OCI-M2 (cell line): Measurements from ENCODE around the gene TCERG1L.

Source experiments
- DNase-seq: peaks from one replicate; lab custom pipeline; 2025; ENCODE audit not compliant: unreplicated experiment; lab: John Stamatoyannopoulos, UW

TCERG1L gene

DNA sequence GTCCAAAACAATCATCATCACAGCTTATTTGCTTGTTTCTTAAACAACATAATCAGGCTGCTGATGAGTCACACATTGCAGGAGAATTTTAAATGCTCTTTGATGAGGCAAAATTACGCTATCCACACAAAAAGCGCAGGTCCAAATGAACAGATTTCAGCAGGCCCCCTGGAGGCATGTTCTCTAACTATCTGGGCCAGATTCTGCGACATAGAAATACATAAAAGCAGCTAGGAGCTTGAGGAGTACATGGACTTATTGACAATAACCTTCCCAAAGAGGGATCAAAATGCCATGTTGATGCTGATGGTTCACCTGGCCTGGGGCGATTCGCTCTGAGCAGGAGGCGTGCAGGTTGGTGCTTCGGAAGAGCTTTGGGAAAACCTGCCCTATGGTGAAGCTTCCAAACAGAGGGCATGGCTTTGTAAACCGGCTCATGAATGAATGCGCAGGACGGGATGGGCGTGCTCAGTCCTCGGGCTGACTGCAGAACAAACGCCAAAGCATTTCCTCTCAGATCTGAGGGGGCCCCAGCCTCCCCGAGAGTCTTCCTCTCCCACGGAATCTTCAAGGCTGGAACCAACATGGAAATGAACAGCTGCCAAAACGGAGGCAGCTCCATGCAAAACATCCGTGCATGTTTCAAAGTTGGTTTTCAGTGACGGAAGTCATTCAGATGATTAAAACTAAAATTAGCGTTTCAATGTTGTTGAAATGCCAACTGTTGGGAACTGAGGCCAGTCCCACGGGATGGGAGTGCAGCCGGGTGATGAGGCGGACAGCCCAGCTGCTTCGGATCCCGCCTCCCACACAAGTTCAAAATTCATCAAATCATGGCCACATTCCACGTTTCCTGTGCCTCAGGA lies 179.6 kb downstream of the TCERG1L start:
- no peak for DNase-seq

DNA sequence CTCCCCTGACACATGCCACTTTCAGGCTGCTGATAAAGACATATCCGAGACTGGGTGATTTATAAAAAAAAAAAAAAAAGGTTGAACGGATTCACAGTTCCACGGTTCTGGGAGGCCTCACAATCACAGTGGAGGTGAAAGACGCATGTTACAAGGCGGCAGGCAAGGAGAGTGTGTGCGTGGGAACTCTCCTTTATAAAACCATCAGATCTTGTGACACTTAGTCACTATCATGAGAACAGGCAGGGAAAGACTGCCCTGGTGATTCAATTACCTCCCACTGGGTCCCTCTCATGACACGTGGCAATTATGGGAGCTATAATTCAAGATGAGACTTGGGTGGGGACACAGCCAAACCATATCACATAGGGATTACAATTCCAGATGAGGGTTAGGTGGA lies 181.5 kb downstream of the TCERG1L start:
- no peak for DNase-seq

DNA sequence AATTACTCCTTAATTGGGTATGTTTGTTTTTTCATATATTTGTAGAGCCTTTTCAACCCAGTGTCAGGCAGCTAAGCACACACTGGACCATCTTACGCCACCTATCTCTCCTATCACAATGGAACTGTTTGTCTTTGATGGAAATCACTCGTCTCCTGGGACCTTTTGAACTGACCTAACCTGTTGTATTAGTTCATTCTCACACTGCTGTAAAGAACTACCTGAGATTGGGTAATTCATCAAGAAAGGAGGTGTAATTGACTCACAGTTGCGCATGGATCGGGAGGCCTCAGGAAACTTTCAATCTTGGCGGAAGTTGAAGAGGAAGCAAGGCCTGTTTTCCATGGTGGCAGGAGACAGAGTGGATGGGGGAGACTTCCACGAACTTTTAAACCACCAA lies 182.0 kb downstream of the TCERG1L start:
- DNase-seq = no peak

DNA sequence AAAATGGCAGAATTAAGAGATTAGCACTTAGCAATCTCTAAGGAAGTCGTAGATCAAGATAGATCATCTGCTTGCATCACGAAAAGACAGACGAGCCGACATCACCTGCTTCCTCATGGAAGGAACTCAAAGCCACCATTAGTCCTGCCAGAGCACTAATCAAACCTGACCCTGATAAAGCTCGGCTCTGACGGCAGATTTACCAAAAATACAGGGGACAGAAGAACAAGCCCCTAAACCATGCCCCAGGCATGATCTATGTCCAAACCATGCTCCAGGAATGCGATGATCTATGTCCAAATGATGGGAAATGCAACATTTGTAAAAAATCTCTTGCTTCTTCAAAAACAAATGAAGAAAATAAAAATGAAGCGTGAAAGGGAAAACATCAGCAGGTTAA lies 182.8 kb downstream of the TCERG1L start:
- DNase-seq = no peak

DNA sequence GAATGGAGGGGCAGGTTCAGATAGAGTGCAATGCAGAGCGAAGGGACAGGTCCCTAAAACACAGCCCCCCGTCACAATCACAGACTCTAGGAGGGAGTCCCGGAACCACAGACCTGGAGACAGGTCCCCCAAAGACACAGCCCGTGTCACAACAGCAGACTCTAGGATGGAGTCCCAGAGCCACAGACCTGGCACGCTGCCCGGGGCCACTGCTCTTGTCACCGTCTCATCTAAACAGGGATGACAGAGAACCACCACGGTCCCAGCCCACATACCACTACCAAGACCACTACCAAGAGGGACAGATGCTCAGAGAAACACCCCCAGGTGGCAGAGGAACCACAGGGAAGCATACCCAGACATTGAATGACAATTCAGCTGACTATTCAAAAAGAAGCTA lies 183.9 kb downstream of the TCERG1L start:
- no peak for DNase-seq

DNA sequence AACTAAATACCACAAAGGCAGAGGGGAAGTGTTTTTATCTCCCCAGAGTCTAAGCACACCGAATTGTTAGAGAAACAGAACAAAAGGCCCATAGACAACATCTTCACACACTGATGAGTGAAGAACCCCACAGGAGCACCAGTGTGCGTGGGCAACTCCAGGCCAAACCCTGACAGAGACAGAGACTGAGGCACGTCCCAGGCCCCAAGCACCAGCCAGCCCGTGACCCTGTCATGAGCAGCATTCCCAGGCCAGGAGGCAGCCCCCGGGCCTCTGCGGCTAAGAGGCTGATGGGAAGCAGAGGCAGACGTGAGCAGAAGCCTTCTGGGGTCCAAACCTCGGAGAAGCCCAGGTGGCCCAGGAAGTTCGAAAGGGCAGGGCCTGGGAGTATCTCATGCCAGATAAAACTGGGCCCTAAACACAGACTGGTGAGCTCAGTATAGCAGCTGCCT lies 184.4 kb downstream of the TCERG1L start:
- no peak for DNase-seq

DNA sequence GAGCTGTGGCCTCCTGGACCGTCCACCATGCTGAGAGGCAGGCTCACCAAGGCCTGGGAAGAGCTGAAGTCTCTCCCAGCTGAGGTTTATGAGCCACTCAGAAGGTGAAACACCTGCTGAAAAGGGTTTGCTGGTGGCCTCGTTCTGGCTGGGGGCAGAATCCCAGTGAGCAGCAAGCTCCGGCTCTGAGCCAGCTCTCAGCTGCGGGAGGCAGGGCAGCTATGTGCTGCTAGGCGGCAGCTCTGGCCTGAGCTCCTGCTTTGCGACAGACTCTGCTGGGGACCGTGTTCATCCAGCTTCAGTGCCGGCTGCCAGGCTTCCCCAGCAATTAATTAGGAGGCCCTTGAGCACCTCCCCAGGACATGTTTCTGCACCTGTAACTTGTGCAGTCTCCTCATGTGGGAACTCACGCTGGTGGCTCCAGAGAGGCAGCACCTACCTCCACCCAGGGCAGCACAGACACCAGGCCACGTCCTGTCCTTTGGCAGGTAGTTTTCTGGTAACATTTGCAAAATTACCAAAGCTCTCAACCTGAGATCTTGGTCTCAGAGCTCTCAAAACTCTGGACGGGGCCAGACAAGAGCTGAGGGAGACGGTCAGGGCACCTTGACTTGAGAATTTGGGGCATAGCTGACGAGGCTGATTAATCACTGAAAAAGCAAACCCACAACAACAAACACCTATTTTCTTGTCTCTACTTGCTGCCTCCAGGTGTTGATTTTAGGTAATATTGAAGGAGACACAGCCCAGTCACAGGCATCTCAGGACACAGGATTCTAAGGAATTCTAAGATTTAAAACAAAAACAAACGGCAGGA lies 185.0 kb downstream of the TCERG1L start:
- DNase-seq = no peak

DNA sequence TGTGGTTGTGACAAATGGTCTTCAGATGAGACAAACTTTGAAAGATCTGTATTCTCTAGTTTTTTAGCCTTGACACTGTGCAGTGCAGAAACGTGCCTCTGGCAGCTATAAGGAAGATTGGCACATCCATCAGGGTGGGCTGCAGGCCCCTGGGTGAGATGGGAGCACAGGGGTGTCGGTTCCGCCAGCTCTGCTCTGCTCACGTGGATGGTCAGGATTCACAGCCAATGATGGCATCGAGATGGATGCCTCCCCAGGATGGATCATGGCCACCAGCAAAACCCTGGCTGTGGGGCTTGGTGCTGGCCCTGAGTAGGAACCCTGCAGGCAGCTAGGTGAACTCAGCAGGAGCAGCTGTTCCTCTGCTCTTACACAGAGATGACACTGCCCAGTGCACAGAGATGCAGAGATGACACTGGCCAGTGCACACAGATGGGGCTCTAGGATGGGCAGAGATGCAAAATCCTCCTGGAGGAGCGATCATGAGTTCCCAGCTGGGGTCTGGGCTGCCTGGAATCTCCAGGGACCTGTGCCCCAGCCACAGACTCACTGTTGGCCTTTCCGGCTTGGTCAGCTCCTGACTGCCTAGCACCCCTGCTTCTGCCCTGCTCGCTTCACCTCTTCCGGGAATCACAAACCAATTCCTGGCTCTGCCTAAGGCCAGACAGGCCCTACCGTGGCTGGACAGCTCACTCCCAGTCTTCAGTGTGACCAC lies 185.9 kb downstream of the TCERG1L start:
- no peak for DNase-seq

DNA sequence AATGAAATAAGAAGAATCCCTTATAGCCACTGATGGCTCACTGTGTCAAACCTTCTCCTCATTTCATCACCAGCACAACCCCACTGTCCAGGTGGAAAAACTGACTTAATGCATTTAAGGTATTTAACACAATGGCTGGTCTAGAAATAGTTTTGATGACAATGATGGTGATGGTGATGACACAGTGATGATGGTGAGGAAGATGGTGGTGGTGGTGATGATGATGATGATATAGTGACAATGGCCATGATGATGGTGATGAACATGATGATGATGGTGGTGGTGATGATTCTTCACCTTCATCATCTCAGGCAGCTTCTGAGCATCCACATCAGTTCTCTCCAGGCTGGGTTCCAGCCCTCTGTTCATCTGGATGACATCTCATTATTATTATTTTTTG lies 186.6 kb downstream of the TCERG1L start:
- no peak for DNase-seq

DNA sequence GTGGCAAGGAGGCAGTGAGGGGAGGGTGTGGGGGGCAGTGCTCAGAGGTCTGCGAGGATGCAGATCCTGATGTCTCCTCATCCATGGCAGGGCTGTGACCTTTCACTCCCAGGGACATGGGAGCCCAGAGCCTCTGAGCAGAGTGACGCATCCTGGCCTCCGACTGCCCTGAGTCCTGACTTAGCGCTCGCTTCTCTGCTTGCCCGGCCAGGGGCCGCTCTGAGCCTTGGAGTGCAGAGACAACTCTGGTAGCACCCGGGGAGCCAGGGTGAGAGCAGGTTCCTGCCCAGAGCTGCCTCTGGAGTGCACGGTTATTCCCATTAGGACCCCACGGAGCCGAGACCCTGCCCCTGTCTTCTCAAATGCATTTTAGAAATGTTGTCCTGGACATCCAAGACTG lies 188.0 kb downstream of the TCERG1L start:
- no peak for DNase-seq

DNA sequence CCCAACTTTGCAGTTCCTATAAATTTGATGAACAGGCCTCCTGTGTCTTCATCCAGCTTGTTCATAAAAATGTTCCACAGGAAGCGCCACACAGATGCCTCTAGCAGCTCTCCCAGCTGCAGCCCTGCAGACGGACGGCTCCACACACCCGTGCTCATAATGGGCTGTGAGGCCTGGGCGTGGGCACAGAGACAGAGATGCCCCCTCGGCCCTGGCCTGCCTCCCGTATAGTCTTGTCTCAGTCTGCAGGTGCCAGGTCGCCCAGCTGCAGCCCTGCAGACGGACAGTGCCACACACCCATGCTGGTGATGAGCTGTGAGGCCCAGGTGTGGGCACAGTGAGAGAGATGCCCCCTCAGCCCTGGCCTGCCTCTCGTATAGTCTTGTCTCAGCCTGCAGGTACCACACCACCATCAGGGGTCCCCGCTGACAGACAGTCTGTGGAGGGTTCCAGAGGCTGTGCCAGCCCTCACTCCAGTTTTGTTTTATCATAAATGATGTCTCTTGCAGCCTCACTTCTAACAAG lies 189.9 kb downstream of the TCERG1L start:
- no peak for DNase-seq

DNA sequence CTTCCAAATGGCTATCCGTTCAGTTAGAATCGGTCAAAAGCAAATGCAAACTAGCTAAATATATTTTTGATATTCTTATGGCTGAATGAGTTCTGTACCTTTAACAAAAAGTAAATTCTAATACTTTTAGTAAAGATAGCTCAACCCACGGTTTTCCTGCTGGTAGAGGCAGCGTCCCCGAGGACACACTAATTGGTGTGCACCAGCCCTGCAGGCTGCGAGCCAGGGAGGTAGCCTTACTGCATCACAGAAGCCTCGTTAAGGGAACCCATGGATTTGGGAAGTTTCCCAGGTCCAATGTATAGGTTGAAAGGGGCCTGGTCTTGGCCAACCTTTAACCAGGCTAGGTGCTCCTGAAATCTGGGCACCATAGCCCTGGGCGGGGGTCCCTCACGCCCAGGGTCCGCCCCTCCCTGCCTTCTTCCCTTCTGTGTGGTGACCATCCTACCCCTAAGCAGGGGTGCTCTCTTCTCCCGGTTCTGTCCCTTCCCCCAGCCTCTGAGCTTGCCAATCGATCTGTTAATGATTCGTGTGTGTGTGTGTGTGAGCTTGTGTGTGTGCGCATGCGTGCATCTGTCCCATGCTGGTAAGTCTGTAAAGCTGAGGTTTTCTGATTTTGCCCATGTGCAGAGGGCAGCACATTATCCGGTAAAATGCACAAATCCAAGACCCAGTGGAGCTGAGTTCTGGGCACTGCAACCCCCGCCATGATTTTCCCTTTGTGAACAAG lies 191.7 kb downstream of the TCERG1L start:
- no peak for DNase-seq

DNA sequence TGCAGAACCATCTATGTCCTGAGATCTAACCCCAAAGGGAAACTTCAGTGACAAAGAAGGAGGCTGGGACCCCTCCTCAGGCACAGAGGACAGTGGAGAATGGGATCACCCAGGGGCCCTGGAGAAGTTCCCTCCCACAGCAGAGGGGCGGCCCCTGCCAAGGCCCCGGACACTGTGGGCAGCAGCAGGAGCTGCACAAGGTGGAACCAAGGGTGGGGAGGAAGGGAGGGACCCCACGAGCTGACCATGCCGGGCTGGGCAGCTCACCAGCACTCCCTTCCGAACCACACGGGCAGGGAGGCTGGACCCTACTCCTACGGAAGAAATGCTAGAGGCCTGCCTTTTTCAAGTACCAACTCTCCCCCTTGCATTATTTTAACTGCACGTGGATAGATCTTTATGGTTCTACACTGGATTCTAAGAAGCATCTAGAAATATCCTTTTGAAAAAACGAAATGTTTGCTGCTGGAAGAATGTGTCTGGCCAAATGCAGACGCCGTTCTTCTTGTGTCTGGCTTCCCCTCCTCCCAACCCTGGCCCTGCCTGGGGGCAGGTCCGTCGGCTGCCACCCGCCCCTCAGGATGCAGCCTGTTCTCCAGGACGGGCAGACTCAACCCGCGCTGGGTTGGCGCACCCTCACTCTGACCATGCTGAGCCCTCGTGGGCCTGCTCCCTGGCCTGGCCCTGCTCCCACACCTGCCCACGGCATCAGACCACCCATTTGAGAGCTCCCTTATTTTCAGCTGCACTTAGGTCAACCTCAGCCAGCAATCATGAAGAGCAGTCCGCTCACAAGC lies 193.9 kb downstream of the TCERG1L start:
- no peak for DNase-seq

DNA sequence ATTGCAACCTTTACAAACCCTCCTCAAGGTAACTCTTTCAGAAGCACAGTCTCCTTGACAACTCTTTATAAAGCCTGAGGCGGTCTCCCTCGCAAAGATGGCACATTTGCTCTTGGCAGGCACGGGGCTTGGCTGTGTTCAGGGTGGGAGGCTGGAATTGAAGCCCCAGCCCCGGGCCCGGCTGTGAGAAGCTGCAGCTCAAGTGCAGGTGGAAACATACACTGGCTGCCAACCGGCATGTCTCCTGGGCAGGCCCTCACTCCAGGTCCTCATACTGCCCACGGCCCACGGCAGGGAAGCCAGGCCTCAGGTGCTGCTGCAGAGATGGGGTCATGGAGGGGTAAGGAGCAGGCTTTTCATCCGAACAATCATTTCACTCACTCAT lies 194.5 kb downstream of the TCERG1L start:
- DNase-seq = no peak

DNA sequence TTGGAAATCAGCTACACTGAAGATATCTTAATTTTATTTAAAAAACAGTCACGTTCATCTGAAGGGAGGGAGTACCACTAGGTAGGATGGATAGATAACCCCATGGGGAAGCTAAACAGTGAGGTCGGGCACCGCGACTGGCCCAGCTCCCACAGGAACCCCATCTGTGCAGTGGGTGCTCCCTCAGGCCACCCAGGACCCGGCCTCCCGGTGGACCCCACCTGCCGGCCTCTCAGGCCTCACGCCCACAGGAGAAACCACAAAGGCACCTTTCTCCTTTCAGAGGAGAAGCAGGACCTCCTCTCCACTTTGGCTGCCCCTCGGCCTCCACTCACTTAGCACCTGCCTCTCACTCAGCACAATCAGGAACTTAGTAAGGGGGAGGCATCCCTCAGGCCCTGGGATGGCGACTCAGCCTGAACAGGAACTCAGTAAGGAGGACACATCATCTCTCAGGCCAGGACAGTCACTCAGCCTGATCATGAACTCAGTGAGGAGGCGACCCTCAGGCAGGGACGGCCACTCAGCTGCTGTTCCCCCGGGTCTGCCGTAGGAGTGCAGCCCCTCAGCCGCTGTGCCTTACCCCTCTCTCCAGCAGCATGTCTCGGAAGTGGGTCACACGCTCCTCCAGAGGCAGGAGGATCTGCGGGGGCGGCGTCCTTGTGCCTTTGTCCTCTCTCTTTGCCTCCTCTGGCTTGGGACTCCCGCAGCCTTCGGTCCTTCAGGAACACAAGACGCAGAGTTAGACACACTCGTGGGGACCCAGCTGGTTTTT lies 195.1 kb downstream of the TCERG1L start:
- no peak for DNase-seq

DNA sequence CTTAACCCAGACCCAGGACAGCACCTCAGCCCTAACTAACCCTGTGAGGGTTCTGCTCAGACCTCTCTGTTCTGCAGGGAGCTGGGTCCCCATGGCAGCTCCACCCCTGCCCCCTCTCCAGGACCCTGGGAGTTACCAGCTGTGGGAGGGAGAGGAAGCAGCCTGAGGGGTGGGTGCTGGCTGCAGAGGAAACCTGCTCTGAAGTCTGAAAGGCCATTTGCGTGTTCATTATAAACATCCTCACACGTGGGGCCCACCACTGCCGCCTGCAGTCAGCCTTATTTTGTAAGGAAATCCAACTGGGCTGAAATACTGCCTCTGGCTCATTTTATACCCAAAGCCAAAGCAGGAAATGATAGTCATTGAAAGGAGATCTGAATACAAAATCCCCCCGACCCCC lies 195.7 kb downstream of the TCERG1L start:
- DNase-seq = no peak

DNA sequence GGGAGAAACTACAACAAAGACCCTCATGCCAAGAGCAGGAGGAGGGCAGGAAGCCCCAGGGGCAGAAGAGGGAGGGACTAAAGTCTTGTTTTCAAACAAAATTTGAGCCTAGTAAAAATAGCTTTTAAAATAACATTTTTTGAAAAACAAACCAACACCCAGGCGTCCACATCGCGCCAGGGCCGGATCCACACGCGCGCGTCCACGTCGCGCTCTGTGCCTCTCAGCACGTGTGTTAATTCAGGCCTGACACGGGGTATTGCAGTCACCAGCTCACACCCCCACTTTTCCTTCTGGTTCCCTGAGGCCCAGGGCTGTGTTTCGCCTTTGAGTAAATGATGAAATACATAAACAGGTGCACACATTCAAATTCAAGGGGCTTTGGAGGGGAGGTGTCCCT lies 196.2 kb downstream of the TCERG1L start:
- no peak for DNase-seq

DNA sequence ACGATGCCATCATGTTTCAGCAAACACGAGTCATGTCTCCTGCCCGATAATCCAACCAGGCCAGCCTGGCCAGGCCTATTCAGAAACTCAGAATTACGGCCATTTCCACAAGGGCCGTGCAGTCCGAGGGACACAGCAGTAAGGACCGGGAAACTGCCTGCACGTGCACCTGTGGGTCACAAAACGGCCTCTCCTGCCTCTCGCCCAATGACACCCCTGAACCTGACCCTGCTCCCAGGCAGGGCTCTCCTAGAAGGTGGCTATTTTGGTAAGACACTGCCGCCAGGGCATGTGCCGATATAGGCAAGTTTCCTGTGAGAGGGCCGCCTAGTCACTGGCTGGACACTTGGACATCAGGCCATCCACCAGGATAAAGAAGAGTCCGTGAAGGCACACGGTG lies 196.7 kb downstream of the TCERG1L start:
- no peak for DNase-seq

DNA sequence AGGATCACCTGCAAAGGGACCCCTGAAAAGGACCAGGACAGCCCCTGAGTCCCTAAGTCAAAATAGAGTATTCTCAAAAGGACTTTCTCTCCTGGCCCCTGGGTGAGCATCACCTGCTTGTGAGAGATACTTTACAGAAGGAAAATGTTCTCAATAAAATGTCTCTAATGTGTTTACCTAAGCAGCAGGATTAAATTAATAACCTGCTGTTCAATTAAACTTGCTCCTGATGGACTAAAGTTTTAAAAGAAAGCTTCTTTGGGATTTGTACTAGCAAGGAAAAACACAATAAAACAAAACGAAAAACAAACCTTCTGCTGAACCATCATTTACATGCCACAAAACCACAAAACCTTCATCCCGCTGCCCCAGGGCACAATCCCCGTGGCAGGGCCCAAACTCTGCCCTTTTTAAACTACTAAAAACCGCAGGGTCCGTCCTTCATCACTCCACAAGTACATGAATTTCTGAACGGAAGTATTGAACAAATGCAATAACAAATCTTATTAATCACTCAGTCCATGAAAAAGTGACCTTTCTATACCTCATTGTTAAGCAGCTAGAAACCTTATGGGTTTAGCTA lies 197.7 kb downstream of the TCERG1L start:
- DNase-seq = no peak
